HT-29 (cell line): ENCODE data around the gene PLEKHB2. TPM values are rescaled to one million over a fixed set of nuclear protein-coding genes. Genes with fewer than 3 reads are reported as not detected.
"Not testable (repeated sequence)": the region's sequence is repeated elsewhere in the genome, so short reads cannot be mapped to it uniquely, and the experiment has no call there.

ENCODE experiments used
- DNase-seq: peaks from one replicate; pipeline ENCODE4 v3.0.0-alpha.2; 2015; ENCODE audit warnings: low spot score
- total RNA-seq: library from RNA; depleted of rRNA; stranded (reverse); fragments of >200 nt; shearing (Covaris generic); gene quantifications from 2 replicates; pipeline ENCODE4 v1.2.3, GENCODE V29; 2014

Gene PLEKHB2
- total RNA-seq, 1 experiment from 2014 or later: 93.9 TPM

- no peak for DNase-seq
Observed at GRCh38 chr2:131143803-131144202, 38.7 kb downstream of the PLEKHB2 start.

- DNase-seq: no peak
Observed at GRCh38 chr2:131145040-131145439, 39.9 kb downstream of the PLEKHB2 start.

GRCh38 chr2:131146231-131146630, 41.1 kb downstream of the PLEKHB2 start:
- DNase-seq: no peak

GRCh38 chr2:131146749-131147148, 41.6 kb downstream of the PLEKHB2 start:
- DNase-seq: no peak

- no peak for DNase-seq
Observed at GRCh38 chr2:131148426-131148825, 43.3 kb downstream of the PLEKHB2 start.

GRCh38 chr2:131150109-131150508, 45.0 kb downstream of the PLEKHB2 start:
- not testable (repeated sequence) for DNase-seq

- no peak for DNase-seq
Observed at GRCh38 chr2:131151398-131151797, 46.3 kb downstream of the PLEKHB2 start.

GRCh38 chr2:131152074-131152473, 46.9 kb downstream of the PLEKHB2 start:
- no peak for DNase-seq

GRCh38 chr2:131153529-131153928, 48.4 kb downstream of the PLEKHB2 start:
- DNase-seq: no peak

- peak; percentile 78 for DNase-seq
Observed at GRCh38 chr2:131154071-131154531, 49.0 kb downstream of the PLEKHB2 start.

- DNase-seq: no peak
Observed at GRCh38 chr2:131154647-131155046, 49.5 kb downstream of the PLEKHB2 start.

- DNase-seq: no peak
Observed at GRCh38 chr2:131155208-131155855, 50.2 kb downstream of the PLEKHB2 start.

GRCh38 chr2:131156452-131157149, 51.5 kb downstream of the PLEKHB2 start:
- no peak for DNase-seq

- not testable (repeated sequence) for DNase-seq
Observed at GRCh38 chr2:131165562-131165961, 60.4 kb downstream of the PLEKHB2 start.

GRCh38 chr2:131168538-131168937, 63.4 kb downstream of the PLEKHB2 start:
- no peak for DNase-seq

GRCh38 chr2:131178050-131178449, 72.9 kb downstream of the PLEKHB2 start:
- DNase-seq: not testable (repeated sequence)

- not testable (repeated sequence) for DNase-seq
Observed at GRCh38 chr2:131178721-131179418, 73.7 kb downstream of the PLEKHB2 start.

GRCh38 chr2:131181451-131181850, 76.3 kb downstream of the PLEKHB2 start:
- not testable (repeated sequence) for DNase-seq

- DNase-seq: not testable (repeated sequence)
Observed at GRCh38 chr2:131193421-131193820, 88.3 kb downstream of the PLEKHB2 start.

GRCh38 chr2:131196186-131196585, 91.0 kb downstream of the PLEKHB2 start:
- DNase-seq: not testable (repeated sequence)
